Thoracic aorta (tissue), 2 donors: Measurements from ENCODE around the gene IQSEC3. TPM values are rescaled to one million over a fixed set of nuclear protein-coding genes. Genes with fewer than 3 reads are reported as not detected.
A peak's percentile ranks its signal among the peaks of the same experiment; 100 is the strongest.

Experiments
- ATAC-seq: fragments of 150-250 bp; one replicate; pipeline ENCODE4 v1.8.0; 2017; ENCODE audit warnings: low read depth; ENCODE audit not compliant: insufficient number of reproducible peaks, low FRiP score
- DNase-seq: peaks from one replicate; pipeline ENCODE4 v3.0.0-alpha.2; 2020; ENCODE audit warnings: low spot score
- H3K27ac ChIP-seq, 2 donors: fragments of 200-600 bp; sonication (generic); 1 replicate in 1 of 2; 2 replicates in 1 of 2; pipeline ENCODE4 v1.5.1; 2016; ENCODE audit warnings: mild to moderate bottlenecking in 2 of 2, moderate library complexity in 2 of 2
- H3K27me3 ChIP-seq: fragments of 200-600 bp; sonication (generic); replicated peaks from 2 replicates; pipeline ENCODE4 v1.6.0; 2016; ENCODE audit warnings: mild to moderate bottlenecking; ENCODE audit not compliant: insufficient read depth
- H3K36me3 ChIP-seq: fragments of 200-600 bp; sonication (generic); one replicate; pipeline ENCODE4 v1.5.1; 2016
- H3K4me1 ChIP-seq, 2 donors: fragments of 200-600 bp; sonication (generic); 1 replicate in 1 of 2; 2 replicates in 1 of 2; pipeline versions ENCODE4 v1.5.1 to v1.6.0; 2016; ENCODE audit warnings: low read depth in 2 of 2, mild to moderate bottlenecking in 1 of 2; ENCODE audit not compliant: control insufficient read depth in 1 of 2
- H3K4me3 ChIP-seq: fragments of 200-600 bp; sonication (generic); 2 replicates; pipeline ENCODE4 v1.5.1; 2016; ENCODE audit warnings: mild to moderate bottlenecking
- H3K9me3 ChIP-seq: fragments of 200-600 bp; sonication (generic); 2 replicates; pipeline ENCODE4 v1.5.1; 2016
- total RNA-seq, 2 donors: library from RNA; depleted of rRNA; stranded (reverse); fragments of >200 nt; gene quantifications; one replicate each; pipeline versions ENCODE4 v1.1.0 to v1.2.3, GENCODE V29; 2016
- TF ChIP-seq, protein P1 (sequence below): fragments of 200-600 bp; sonication (generic); IDR thresholded peaks from one replicate; pipeline ENCODE4 v1.5.1; 2019; ENCODE audit warnings: antibody characterized with exemption

IQSEC3 gene
- total RNA-seq, 2 donors from 2014 or later = 1.1 to 1.3 TPM

GRCh38 chr12:204261-204678 lies 137.7 kb downstream of the IQSEC3 start:
- Histone ChIP-seq H3K4me3 (peak overlapping the region; percentile 71), H3K36me3 (no peaks in the 10 kb centered on the region), H3K9me3 (no peaks in the 10 kb centered on the region), H3K4me1 (peaks cover 4 to 12% of the 10 kb centered on the region in 2 donors), H3K27me3 (no peaks in the 10 kb centered on the region), H3K27ac (no peak overlapping the region)
- DNase-seq (no peak), ATAC-seq (no peak)
- TF ChIP-seq, protein P1, sequence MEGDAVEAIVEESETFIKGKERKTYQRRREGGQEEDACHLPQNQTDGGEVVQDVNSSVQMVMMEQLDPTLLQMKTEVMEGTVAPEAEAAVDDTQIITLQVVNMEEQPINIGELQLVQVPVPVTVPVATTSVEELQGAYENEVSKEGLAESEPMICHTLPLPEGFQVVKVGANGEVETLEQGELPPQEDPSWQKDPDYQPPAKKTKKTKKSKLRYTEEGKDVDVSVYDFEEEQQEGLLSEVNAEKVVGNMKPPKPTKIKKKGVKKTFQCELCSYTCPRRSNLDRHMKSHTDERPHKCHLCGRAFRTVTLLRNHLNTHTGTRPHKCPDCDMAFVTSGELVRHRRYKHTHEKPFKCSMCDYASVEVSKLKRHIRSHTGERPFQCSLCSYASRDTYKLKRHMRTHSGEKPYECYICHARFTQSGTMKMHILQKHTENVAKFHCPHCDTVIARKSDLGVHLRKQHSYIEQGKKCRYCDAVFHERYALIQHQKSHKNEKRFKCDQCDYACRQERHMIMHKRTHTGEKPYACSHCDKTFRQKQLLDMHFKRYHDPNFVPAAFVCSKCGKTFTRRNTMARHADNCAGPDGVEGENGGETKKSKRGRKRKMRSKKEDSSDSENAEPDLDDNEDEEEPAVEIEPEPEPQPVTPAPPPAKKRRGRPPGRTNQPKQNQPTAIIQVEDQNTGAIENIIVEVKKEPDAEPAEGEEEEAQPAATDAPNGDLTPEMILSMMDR = no peak

DNA sequence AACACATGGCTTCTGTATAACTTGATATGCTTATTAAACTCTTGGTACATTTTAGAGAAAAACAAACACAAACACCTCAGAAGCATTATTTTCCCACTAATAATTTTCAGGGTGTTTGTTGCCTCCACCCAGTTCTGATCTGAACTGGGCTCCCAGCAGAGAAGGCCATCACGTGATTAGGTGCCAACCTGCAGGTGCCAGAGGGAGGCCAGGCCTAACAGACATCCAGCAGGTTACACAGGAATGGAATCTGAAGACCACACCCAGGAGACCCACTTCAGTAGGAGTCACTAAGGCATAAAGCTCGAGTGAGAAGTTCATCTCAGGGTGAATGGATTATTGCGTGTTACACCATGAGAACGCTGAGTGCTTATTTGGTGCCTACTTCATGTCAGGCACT lies 138.5 kb downstream of the IQSEC3 start:
- no peak for ATAC-seq
- TF ChIP-seq, protein P1 = no peak
- no peak for DNase-seq
- peaks cover 4 to 6% of the 10 kb centered on the region in 2 donors for H3K4me1 ChIP-seq
- H3K27me3 ChIP-seq = no peaks in the 10 kb centered on the region
- H3K27ac ChIP-seq = no peak overlapping the region
- H3K36me3 ChIP-seq = no peaks in the 10 kb centered on the region
- no peaks in the 10 kb centered on the region for H3K9me3 ChIP-seq
- H3K4me3 ChIP-seq = no peak overlapping the region

DNA sequence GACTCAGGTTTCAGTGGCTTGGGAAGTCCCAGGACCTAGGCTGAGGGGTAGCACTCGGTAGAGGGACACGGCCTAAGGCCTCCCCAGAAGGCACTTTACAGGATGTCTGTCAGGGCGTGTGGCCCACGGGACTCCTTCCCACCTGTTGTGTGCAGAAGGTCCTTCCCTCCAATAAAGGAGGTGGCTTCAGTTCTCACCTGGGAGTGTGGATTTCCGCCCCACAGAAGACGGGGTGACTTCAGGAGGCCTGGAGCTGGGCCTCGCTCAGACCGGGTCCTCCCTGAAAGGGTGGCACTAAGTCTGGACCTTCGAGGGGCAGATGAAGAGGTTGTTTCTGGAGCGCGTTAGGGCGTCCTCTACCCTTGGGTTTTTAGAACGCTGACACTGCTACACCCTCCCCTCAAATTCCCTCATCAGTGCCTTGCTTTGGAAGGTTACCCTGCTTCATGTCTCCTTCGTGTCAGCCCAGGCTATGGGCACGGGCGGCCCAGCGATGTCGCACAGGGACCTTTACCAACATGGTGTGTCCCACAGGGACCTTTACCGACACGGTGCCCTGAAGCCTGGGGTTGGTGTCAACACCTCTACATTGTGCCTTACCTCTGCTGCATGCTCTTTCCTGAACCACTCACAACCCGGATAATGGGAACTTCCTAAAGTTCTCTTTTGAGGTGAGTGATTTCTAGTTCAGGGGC lies 140.3 kb downstream of the IQSEC3 start:
- H3K4me3 ChIP-seq = no peak overlapping the region
- TF ChIP-seq, protein P1 = no peak
- no peaks in the 10 kb centered on the region for H3K36me3 ChIP-seq
- DNase-seq (no peak), ATAC-seq (no peak)
- H3K9me3 ChIP-seq = no peaks in the 10 kb centered on the region
- H3K27me3 ChIP-seq = peaks cover under 1% of the 10 kb centered on the region
- peaks cover 4 to 6% of the 10 kb centered on the region in 2 donors for H3K4me1 ChIP-seq
- no peak overlapping the region for H3K27ac ChIP-seq

GRCh38 chr12:207804-208203 lies 141.2 kb downstream of the IQSEC3 start:
- Histone ChIP-seq H3K27ac (no peak overlapping the region), H3K4me3 (no peak overlapping the region), H3K27me3 (peaks cover 3% of the 10 kb centered on the region), H3K4me1 (peaks cover 4 to 6% of the 10 kb centered on the region in 2 donors), H3K36me3 (no peaks in the 10 kb centered on the region), H3K9me3 (no peaks in the 10 kb centered on the region)
- no peak for ATAC-seq
- DNase-seq = no peak
- TF ChIP-seq, protein P1 = no peak

DNA sequence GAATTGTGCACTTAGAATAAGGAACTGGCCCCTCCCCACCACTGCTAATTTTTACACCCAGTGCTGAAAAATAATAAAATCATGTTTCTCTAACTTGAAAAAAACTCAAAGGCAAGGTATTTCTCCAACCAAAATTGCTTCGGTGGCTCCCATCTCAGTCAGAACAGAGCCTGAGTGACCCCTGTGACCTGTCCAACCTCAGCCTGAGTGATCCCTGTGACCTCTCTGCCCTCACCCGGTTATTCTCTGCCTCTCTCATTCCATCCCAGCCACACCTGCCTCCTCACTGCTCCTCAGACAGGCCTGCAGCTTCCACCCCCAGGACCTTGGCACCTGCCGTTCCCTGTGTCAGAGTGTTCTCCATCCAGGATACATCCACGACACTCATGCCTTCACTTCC lies 142.2 kb downstream of the IQSEC3 start:
- no peaks in the 10 kb centered on the region for H3K36me3 ChIP-seq
- no peak overlapping the region for H3K4me3 ChIP-seq
- DNase-seq (no peak), ATAC-seq (no peak)
- H3K9me3 ChIP-seq = no peaks in the 10 kb centered on the region
- peaks cover 3 to 5% of the 10 kb centered on the region in 2 donors for H3K4me1 ChIP-seq
- TF ChIP-seq, protein P1 = no peak
- no peak overlapping the region for H3K27ac ChIP-seq
- peaks cover 3% of the 10 kb centered on the region for H3K27me3 ChIP-seq
